Mammary epithelial cell (primary cell): ENCODE measurements around the gene CPAMD8.

Experiments used
- EZH2 ChIP-seq: IDR thresholded peaks from 2 replicates; pipeline ENCODE4 v1.6.1; 2012; ENCODE audit warnings: low read length, inconsistent platforms, borderline replicate concordance
- TF ChIP-seq, protein P1 (sequence below), 2 donors: IDR thresholded peaks in 1 of 2; conservative IDR thresholded peaks in 1 of 2; 2 replicates each; pipeline ENCODE4 v1.5.1; 2011 to 2012; ENCODE audit warnings: inconsistent platforms in 2 of 2, low read length in 2 of 2, mild to moderate bottlenecking in 2 of 2, control low read depth in 1 of 2, low read depth in 1 of 2; ENCODE audit not compliant: insufficient read depth in 1 of 2; ENCODE audit errors: extremely low read depth in 1 of 2

DNA sequence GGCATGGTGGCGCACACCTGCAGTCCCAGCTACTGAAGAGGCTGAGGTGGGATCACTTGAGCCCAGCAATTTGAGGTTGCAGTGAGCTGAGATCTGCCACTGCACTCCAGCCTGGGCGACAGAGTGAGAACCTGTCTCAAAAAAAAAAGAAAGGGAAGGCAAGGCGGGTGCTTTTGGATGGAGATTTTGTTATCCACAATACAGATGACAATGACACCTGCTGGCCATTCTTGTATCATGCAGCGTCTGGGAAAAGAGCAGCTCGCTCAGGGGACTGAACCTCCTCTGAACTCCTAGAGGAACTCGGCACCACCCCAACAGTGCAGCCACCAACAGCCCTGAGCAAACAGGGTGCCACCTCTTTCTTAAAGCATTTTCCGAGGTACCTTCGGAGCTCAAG lies 25.8 kb upstream of the CPAMD8 start:
- TF ChIP-seq, protein P1, sequence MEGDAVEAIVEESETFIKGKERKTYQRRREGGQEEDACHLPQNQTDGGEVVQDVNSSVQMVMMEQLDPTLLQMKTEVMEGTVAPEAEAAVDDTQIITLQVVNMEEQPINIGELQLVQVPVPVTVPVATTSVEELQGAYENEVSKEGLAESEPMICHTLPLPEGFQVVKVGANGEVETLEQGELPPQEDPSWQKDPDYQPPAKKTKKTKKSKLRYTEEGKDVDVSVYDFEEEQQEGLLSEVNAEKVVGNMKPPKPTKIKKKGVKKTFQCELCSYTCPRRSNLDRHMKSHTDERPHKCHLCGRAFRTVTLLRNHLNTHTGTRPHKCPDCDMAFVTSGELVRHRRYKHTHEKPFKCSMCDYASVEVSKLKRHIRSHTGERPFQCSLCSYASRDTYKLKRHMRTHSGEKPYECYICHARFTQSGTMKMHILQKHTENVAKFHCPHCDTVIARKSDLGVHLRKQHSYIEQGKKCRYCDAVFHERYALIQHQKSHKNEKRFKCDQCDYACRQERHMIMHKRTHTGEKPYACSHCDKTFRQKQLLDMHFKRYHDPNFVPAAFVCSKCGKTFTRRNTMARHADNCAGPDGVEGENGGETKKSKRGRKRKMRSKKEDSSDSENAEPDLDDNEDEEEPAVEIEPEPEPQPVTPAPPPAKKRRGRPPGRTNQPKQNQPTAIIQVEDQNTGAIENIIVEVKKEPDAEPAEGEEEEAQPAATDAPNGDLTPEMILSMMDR (conservative IDR thresholded peaks at IDR 0.05 in 1 of 2, IDR thresholded peaks at IDR 0.05 in 1 of 2; ENCODE audit: extremely low read depth in 1 of 2, insufficient read depth in 1 of 2, low read depth in 1 of 2, low read length in 2 of 2): peak; percentile 49 to 71
- TF ChIP-seq EZH2: no peak
